ENCODE results near the gene PANK2. TPM values are rescaled to one million over a fixed set of nuclear protein-coding genes. Genes with fewer than 3 reads are reported as not detected.

Gene PANK2
- total and polyA plus RNA-seq, 10 of the 15 experiments (the other 5 are each of a cell fraction or from before 2014, with no cell fraction given): 13.2 to 43.4 (median 33.3) TPM

- Histone ChIP-seq H3K27ac (ENCODE audit: control insufficient read depth, insufficient read depth) (no peak overlapping the region), H2AFZ (ENCODE audit: control insufficient read depth, low read depth, low read length) (no peak overlapping the region), H3K79me2 (ENCODE audit: control insufficient read depth, insufficient read depth, low read length) (no peaks in the 10 kb centered on the region), H3K4me3 (no peak overlapping the region), H3K9me3 (replicated peaks; ENCODE audit: control insufficient read depth, insufficient read depth, low read length) (peaks cover 1% of the 10 kb centered on the region; the same call in 1 of the 3 replicates), H3K36me3 (ENCODE audit: control insufficient read depth in 2 of 2, insufficient read depth in 2 of 2, low read length in 1 of 2) (peaks cover 18 to 21% of the 10 kb centered on the region in 2 experiments), H3K27me3 (replicated peaks in 1 of 2; ENCODE audit: control insufficient read depth in 2 of 2, insufficient read depth in 2 of 2, low read length in 1 of 2) (no peaks in the 10 kb centered on the region), H3K4me1 (ENCODE audit: control insufficient read depth, insufficient read depth, low read length) (no peaks in the 10 kb centered on the region; the same call in 1 of the 2 replicates), H3K9ac (ENCODE audit: control insufficient read depth, insufficient read depth, low read length) (no peak overlapping the region), H4K20me1 (ENCODE audit: control insufficient read depth, insufficient read depth) (no peaks in the 10 kb centered on the region), H3K4me2 (ENCODE audit: control insufficient read depth, insufficient read depth) (no peak overlapping the region)
- BruUV-seq (replicated peaks): no TSS peak
- ChIA-PET RAD21 (ENCODE audit: unreplicated experiment) (interaction anchor here (1.2 kb wide), 1 partner anchor 13 kb away, joined by 3 read pairs; no protein-coding TSS in a partner anchor), SMC1A (ENCODE audit: uncharacterized antibody, unreplicated experiment) (interaction anchor here (1.2 kb wide), 1 partner anchor 14 kb away, joined by 3 read pairs; no protein-coding TSS in a partner anchor), CTCF (interaction anchor here (6.6 kb wide), 1 partner anchor 38 kb away, joined by 48 read pairs; the partner anchor contains the start of gene AP5S1), POLR2A (interaction anchor here (0.6 to 0.7 kb wide), 2 partner anchors 17 to 102 kb away, joined by 3 to 4 read pairs; no protein-coding TSS in a partner anchor)
- in situ Hi-C loops (cut with MboI) (no loop called here), intact Hi-C loops (cut with micrococcal nuclease; ENCODE audit: unreplicated experiment) (loop anchor here (10.0 kb wide), 1 partner anchor 144 kb away; the partner anchor contains the start of gene SIGLEC1)
- 98% methylated on average over 6 of the region's 6 CpGs for WGBS (ENCODE audit: insufficient coverage, insufficient replicate concordance, low lambda C conversion rate, missing lambda C conversion rate)
- TF ChIP-seq SMARCA5 (IDR thresholded peaks at IDR 0.05) (no peak), IRF5 (IDR thresholded peaks at IDR 0.05; ENCODE audit: borderline replicate concordance) (no peak), BCL3 (IDR thresholded peaks at IDR 0.05; ENCODE audit: borderline replicate concordance, insufficient read depth, low read depth, low read length, poor library complexity, severe bottlenecking) (no peak), PAX5 (IDR thresholded peaks at IDR 0.05; ENCODE audit: borderline replicate concordance, low read depth, low read length) (no peak), BRCA1 (IDR thresholded peaks at IDR 0.05; ENCODE audit: low read depth, low read length) (no peak)
- no peak for ATAC-seq
- no peak for FAIRE-seq
- DNase-seq (ENCODE audit: low read depth, low spot score): no peak
Measured at GRCh38 chr20:3858689-3859088, 30.5 kb upstream of the PANK2 start.

Measured in GM12878 (cell line).